HG03108 (cell line): ENCODE data around the gene CNTF.

ENCODE experiments used
- ATAC-seq: cut with Tn5 transposase; IDR thresholded peaks from one replicate; pipeline ENCODE4 v1.9.1; 2021; ENCODE audit warnings: moderate library complexity; ENCODE audit not compliant: unreplicated experiment

Gene CNTF

GRCh38 chr11:58606930-58607714, 15.3 kb upstream of the CNTF start:
- no peak for ATAC-seq

- no peak for ATAC-seq
These were observed 14.1 kb upstream of the CNTF start for GRCh38 chr11:58608331-58608730.

DNA sequence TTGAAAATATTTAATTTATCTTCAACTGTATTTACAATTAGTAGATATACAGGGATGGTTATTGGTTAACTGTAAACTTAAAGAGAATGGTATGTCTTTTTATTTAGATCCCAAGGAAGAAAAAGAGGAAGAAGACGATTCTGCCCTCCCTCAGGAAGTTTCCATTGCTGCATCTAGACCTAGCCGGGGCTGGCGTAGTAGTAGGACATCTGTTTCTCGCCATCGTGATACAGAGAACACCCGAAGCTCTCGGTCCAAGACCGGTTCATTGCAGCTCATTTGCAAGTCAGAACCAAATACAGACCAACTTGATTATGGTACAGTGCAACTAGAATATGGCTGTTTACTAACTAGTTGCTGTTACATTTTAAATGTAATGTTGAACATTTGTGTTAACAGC, 12.7 kb upstream of the CNTF start:
- ATAC-seq, result no peak

DNA sequence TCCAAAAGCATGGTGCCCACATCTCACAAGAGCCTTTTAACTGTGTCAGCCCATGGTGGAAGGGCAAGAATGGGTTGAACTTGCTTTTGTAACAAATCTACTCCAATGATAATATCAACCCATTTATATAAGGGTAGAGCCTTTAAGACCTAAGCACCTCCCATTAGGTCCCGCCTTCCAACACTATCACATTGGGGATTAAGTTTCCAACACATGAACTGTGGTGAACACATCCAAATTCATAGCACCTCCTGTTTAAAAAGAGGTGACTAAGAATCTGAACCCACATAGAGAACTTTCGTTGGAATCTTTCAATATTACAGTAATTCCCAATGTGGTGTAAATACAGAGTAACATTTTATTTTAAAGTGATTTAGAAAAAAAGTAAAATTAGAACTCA, 9.2 kb upstream of the CNTF start:
- ATAC-seq, result no peak

DNA sequence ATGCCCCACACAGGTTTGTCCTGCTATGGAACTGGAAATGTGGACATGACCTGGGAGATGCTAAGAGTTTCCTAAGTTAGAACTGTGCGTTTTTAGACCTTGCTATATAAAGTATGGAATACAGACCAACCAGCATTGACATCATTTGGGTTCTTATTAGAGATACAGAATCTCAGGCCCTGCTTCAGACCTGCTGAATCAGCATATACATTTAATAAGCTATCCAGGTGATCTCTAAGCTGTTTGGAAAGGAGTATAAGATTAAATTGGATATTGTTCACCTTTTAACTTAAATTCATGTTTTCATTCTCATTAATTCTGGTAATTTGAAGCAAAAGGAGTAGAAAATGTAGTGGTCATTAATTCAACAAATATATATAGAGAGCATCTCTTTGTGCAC, 6.9 kb upstream of the CNTF start:
- ATAC-seq, result no peak

DNA sequence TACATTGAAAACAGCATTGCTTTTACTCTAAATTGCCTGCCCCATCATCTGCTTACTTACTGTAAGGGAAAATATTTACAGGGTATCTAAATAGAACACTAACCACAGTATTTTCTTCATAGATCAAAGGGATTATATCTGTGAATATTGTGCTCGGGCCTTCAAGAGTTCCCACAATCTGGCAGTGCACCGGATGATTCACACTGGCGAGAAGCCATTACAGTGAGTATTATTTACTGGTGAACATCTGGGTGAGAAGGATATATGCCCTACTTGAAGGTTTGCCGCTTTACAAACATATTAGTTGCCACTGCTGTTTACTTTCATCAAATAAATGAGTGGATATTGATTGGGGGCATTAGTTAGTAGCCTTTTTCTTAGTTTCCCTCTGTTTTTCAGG, 5.9 kb upstream of the CNTF start:
- no peak for ATAC-seq

DNA sequence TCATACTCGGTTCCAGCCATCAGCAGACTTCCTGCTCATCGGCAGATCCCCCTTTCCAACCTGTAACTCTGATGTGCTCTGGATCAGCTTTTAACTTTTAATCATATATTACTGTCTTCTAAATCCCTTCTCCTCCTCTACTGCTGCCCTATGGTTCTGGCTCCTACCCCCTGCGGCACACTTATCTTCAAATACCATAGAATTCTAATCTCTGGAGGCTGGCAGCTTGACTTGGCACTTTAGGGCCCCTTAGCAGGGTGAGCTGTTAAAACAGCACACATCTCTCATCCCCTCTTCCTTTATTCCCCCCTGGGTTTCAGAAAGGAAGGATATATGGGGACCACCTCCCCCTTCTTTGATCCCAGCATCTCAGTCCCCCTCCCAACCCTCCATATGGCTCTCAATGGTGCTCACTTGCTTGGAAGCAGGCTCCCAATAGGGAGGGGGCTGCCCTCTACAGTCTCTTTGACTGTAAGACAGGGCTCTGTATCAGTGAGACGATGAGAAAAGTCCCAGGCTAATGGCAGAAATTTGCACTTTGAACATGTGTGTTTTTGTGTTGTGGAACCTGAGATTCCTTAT, 4.4 kb upstream of the CNTF start:
- ATAC-seq, result no peak

GRCh38 chr11:58621586-58622262, 741 bp upstream of the CNTF start:
- no peak for ATAC-seq

DNA sequence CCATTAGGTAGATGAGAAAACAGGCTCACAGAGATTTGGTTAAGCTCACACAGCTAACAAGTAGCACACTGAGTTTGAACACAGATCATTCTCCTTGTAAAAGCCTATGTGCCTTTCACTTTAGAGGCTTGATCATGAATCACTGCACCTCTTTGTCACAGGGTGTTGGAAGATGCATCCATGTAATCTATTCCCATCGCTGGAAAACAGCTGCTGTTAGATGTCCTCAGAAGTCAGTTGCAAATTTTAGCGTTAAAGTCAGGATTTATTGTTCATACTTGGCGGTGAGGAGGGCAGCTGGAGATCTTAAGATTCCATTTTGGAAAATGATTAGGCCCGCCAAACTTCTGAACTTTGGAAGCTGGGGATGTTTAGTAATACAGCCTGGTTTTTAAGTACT, 2.6 kb downstream of the CNTF start:
- ATAC-seq, result no peak

DNA sequence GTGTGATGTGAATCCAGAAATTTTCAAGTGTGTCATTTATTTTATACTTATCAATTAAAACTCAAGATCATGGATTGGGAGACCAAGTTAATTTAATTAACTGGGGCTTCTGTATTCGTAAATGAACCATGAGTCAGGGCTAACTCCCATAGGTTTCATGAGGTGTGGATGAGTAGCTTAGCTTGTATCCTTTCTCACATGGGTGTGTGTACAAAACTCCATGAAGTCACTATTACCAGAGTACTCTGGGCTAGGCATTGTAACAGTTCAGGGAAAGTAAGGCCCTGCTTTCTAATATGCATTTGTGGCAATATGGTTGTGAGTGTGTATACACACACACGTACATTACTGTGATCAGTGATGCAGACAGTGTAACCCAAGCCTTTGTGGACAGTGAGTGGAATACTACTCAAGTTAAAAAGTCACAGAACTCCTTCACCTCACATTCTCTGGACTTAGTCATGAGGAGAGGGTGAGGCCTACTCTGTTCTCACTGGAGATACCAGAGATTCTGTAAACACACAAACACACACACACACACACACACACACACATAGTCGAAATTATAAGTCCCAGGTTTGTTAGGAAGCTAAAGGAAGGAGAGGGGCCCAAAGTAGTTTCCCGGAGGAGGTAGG, 3.5 kb downstream of the CNTF start:
- no peak for ATAC-seq

GRCh38 chr11:58626934-58627483, 4.5 kb downstream of the CNTF start:
- no peak for ATAC-seq

DNA sequence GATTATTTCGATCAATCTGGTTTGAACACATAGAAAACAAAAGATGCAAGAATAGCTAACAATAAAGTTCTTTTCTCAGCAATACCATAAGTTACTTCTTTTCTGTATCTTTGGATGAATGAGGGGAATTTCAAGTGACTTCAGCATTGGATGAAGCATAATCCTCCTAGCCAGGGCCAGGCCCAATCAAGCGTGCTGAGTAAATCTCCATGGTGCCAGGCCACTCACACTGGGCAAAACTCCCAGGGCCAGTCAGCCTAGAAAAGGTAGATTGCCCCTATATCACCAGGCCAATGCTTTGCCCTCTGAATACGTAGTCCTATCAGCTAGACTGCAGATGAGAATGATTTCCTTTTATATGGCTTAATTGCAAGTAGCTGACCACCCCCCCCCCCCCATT, 6.0 kb downstream of the CNTF start:
- no peak for ATAC-seq

DNA sequence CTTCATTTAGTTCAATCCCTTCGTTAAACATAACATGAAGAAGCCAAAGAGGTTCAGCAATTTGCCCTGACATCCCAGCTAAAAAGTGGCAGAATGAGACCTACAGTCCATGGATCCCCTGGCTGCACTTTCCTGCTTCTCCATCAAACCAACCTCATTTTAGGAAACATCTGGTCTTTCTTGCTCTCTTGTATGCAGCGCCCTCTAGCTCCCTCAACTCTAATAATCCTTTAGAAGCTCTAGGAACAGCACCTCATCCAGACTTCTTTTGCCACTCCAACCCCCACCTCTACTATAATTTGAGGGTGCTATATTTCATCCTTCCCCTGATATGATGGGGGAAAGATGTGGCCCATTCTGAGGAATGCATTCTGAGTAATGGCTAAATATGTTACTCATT, 7.4 kb downstream of the CNTF start:
- no peak for ATAC-seq

- ATAC-seq, result no peak
These were observed 8.9 kb downstream of the CNTF start for GRCh38 chr11:58631378-58631777.

DNA sequence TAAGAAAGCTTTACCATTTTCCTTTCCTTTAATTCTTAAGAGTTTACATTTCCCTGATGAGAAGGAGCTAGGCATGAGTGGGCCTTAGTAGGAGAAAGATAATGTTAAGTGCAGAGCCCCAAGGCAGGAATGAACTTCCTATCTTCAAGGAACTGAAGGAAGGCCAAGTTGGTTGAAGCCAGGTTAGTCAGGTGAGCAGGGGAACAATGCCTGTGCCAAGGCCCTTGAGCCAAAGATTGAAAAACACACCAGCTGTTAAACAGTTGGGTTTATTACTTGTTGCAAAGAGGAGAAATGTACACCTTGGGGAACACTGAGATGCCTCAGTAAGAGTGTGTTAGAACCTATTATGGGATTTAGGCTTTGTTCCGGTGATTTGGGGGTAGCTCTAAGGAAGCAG, 10.0 kb downstream of the CNTF start:
- no peak for ATAC-seq

GRCh38 chr11:58636587-58636986, 14.1 kb downstream of the CNTF start:
- no peak for ATAC-seq

DNA sequence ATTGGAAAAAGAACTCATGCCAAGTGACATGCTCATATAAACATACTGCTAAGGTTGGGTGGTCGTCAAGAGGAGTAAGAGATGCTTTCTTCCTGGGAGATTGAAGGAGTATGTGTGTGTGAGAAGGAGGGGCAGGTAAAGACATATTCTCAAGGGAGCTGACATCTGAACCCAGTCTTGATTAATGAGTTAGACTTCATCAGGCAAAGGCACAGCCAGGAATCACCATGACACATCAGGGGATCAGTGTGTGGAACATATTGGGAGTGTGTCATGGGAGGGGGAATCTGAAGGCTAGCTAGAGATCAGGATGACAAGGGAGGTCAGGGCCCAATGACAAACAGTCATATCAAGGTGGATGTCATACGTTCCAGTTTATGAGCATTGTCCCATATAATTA, 14.9 kb downstream of the CNTF start:
- no peak for ATAC-seq

DNA sequence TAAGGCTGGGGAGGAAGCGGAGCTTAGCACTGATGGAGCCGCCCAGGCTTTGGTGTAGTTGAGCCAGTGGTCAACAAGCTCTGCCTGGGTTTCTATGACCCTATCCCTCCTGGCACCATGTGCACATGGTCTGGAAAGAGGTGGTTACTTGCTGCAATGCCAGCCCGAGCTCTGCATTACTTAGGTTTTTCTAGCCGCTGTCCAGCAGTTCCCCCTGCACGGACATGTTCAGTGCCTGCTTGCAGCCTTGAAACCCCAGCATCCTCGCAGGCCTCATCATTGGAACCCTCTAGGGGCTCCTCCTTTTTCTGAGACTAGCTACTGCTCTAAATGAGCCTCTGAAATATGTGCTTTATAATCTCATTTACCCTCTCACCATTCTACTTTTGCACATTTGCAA, 16.6 kb downstream of the CNTF start:
- no peak for ATAC-seq

GRCh38 chr11:58639669-58640068, 17.2 kb downstream of the CNTF start:
- no peak for ATAC-seq

DNA sequence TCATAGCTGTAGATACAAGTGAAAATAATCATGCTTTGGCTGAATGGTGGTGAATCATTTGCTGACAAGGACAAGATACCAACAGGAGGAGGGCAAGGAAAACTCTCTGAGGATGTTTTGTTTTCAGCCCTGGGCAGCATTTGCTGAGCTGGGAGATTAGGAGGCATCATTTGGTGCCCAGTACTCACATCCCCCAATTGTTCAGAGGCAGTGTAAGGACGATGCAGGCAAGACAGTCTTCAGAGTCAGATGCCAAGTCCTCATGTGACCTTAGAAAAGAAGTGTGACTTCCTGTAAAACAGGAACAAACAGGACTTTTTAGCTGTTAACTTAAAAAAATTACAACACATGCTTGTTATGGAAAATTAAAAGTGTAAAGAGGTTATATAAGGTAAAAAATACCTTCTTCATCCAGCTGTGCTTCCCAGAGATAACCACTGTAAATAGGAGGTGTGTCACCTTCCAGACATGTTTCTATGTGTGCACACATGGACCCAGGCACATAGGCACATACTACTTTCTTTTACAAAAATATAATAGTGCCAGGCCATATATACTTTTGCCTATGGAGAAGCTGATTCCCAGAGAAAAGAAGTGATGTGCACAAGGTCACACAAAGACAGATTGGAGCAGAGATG, 18.0 kb downstream of the CNTF start:
- ATAC-seq, result no peak

- ATAC-seq, result no peak
These were observed 18.9 kb downstream of the CNTF start for GRCh38 chr11:58641341-58641740.
